ENCODE data around the gene PPM1A. TPM values are rescaled to one million over a fixed set of nuclear protein-coding genes. Genes with fewer than 3 reads are reported as not detected.
A peak's percentile ranks its signal among the peaks of the same experiment; 100 is the strongest.

PPM1A gene
- total and polyA plus RNA-seq, 8 donors: 49.4 to 60.2 (median 54.9) TPM

- Histone ChIP-seq H3K9me3 (no peaks in the 10 kb centered on the region), H3K4me3 (peak overlapping the region; percentile 71 to 80), H3K36me3 (no peaks in the 10 kb centered on the region), H3K27ac (peak overlapping the region; percentile 100), H3K27me3 (no peaks in the 10 kb centered on the region), H3K4me1 (peaks cover 18 to 38% of the 10 kb centered on the region in 2 donors)
- DNase-seq (peak; percentile 88 to 96 (median 94)), ATAC-seq (peak; percentile 89)
- no peak for TF ChIP-seq CTCF (IDR thresholded peaks at IDR 0.05)
- intact Hi-C loops (cut with DNase I): no loop called here
Measured at GRCh38 chr14:60247994-60248696, 876 bp upstream of the PPM1A start.

GRCh38 chr14:60249321-60250256 is 568 bp downstream of the PPM1A start:
- no peaks in the 10 kb centered on the region for H3K9me3 ChIP-seq
- ATAC-seq (peak; percentile 54), DNase-seq (peak; percentile 65 to 93 (median 85))
- no peaks in the 10 kb centered on the region for H3K36me3 ChIP-seq
- peak overlapping the region; percentile 67 to 80 for H3K4me3 ChIP-seq
- no peaks in the 10 kb centered on the region for H3K27me3 ChIP-seq
- intact Hi-C loops (cut with DNase I): no loop called here
- H3K4me1 ChIP-seq: peaks cover 18 to 53% of the 10 kb centered on the region in 2 donors
- TF ChIP-seq CTCF (IDR thresholded peaks at IDR 0.05): no peak
- peak overlapping the region; percentile 100 for H3K27ac ChIP-seq

- Histone ChIP-seq H3K27ac (peak overlapping the region; percentile 100), H3K4me1 (peaks cover 18 to 54% of the 10 kb centered on the region in 2 donors), H3K9me3 (no peaks in the 10 kb centered on the region), H3K4me3 (peak overlapping the region; percentile 61 to 80), H3K36me3 (no peaks in the 10 kb centered on the region), H3K27me3 (no peaks in the 10 kb centered on the region)
- TF ChIP-seq CTCF (IDR thresholded peaks at IDR 0.05): no peak
- intact Hi-C loops (cut with DNase I): no loop called here
- DNase-seq (no peak), ATAC-seq (no peak)
Measured at GRCh38 chr14:60250257-60251035, 1.4 kb downstream of the PPM1A start.

GRCh38 chr14:60251877-60252276 is 2.9 kb downstream of the PPM1A start:
- no peaks in the 10 kb centered on the region for H3K9me3 ChIP-seq
- ATAC-seq (no peak), DNase-seq (no peak)
- no peak for TF ChIP-seq CTCF (IDR thresholded peaks at IDR 0.05)
- no peak overlapping the region for H3K27ac ChIP-seq
- no peak overlapping the region for H3K4me3 ChIP-seq
- H3K36me3 ChIP-seq: no peaks in the 10 kb centered on the region
- H3K4me1 ChIP-seq: peaks cover 18 to 60% of the 10 kb centered on the region in 2 donors
- intact Hi-C loops (cut with DNase I): no loop called here
- no peaks in the 10 kb centered on the region for H3K27me3 ChIP-seq

Data from left lung (tissue), 10 donors.